Cardiac fibroblast (primary cell): ENCODE measurements around the gene PLEKHG5.

ENCODE experiments used
- DNase-seq, 2 donors: peaks; one replicate each; pipeline versions ENCODE4 v3.0.0 to v3.0.0-alpha.2; 2010; ENCODE audit warnings: low read depth in 2 of 2
- H3K4me3 ChIP-seq, 2 donors: replicated peaks in 1 of 2; 1 replicate in 1 of 2; 2 replicates in 1 of 2; pipeline ENCODE4 v1.5.1; 2011; ENCODE audit warnings: low read depth in 2 of 2, low read length in 2 of 2, mild to moderate bottlenecking in 2 of 2, moderate library complexity in 1 of 2
- CTCF ChIP-seq: IDR thresholded peaks from one replicate; pipeline ENCODE4 v1.5.1; 2011; ENCODE audit warnings: low read depth, mild to moderate bottlenecking, low read length, inconsistent platforms

PLEKHG5 gene

GRCh38 chr1:6511561-6512244 lies 20.2 kb upstream of the PLEKHG5 start:
- no peak overlapping the region for H3K4me3 ChIP-seq
- no peak for TF ChIP-seq CTCF

GRCh38 chr1:6511056-6511455 lies 19.6 kb upstream of the PLEKHG5 start:
- no peak overlapping the region for H3K4me3 ChIP-seq
- DNase-seq = no peak
- TF ChIP-seq CTCF = no peak

More at GRCh38 chr1:6511561-6512244, 20.2 kb upstream of the PLEKHG5 start:
- no peak for DNase-seq

DNA sequence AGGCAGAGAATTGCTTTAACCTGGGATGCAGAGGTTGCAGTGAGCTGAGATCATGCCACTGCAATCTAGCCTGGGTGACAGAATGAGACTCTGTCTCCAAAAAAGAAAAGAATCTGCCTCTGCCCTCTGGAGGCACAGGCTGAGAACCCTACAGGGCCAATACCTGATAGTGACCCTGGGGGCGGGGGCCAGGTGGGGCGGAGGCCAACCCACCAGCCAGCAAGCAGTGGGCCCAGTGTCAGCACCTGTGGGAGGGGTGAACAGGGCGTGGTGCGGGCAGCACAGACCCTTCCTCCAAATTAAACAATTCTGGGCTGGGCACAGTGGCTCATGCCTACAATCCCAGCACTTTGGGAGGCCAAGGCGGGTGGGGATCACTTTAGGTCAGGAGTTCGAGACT lies 19.0 kb upstream of the PLEKHG5 start:
- TF ChIP-seq CTCF = no peak
- no peak overlapping the region for H3K4me3 ChIP-seq
- DNase-seq = no peak

GRCh38 chr1:6509919-6510291 lies 18.4 kb upstream of the PLEKHG5 start:
- H3K4me3 ChIP-seq = no peak overlapping the region
- TF ChIP-seq CTCF = no peak
- no peak for DNase-seq

DNA sequence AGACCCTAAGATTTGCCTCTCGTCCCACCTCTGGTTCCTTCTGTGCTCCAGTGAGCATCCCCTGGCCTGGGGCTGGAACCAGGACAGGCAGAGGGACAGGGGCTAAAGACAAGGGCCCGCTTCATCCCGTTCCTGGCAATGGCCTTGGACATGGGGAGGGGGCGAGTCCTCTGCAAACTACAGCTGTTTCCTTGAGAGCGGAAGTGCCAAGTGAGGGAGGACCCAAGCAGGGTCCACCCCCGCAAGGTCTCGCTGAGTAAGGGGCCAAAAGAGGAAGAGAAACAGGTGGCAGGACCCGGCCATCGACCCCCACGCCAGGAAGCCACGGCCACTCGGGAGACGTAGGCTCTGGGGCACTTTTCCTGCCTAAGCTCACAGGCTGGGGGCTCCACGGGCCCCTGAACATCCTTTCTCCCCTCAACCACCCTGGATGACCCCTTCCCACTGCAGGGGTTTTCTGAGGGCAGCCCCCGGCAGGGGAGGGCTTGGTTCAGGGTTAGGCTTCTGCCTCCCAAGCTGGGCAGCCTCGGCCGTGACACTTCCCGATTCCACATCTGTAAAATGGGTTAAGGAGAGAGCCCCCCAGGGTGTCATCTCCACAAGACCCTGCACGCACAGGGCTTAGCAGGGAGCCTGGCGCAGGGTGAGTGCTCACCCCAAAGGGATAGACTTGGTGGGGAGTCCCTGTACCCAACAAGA lies 17.9 kb upstream of the PLEKHG5 start:
- TF ChIP-seq CTCF = no peak
- no peak for DNase-seq
- no peak overlapping the region for H3K4me3 ChIP-seq

- no peak for TF ChIP-seq CTCF
- no peak for DNase-seq
These were observed 17.3 kb upstream of the PLEKHG5 start for GRCh38 chr1:6508816-6509189.

More at GRCh38 chr1:6508816-6509189, 17.3 kb upstream of the PLEKHG5 start:
- no peak overlapping the region for H3K4me3 ChIP-seq
